Natural killer cell (primary cell): Measurements from ENCODE around the gene C12orf50. TPM values are rescaled to one million over a fixed set of nuclear protein-coding genes. Genes with fewer than 3 reads are reported as not detected.

ENCODE experiments used
- ATAC-seq, 3 donors: fragments of 150-1000 bp in 2 of 3; fragments of 200-7000 bp in 1 of 3; cut with Tn5 transposase; 1 replicate in 1 of 3; 2 replicates in 2 of 3; pipeline ENCODE4 v1.10.0; 2021; ENCODE audit warnings: mild to moderate bottlenecking in 2 of 3, moderate library complexity in 2 of 3
- DNase-seq, 2 donors: peaks; one replicate each; pipeline versions ENCODE4 v3.0.0 to v3.0.0-alpha.2; 2013 to 2021; ENCODE audit warnings: mixed read lengths in 1 of 2
- H3K27ac ChIP-seq: one replicate; pipeline ENCODE4 v1.5.1; 2013; ENCODE audit warnings: mild to moderate bottlenecking, low read length
- H3K27me3 ChIP-seq: one replicate; pipeline ENCODE4 v1.6.1; 2013; ENCODE audit warnings: low read length; ENCODE audit not compliant: control insufficient read depth, insufficient read depth
- H3K36me3 ChIP-seq: one replicate; pipeline ENCODE4 v1.6.1; 2013; ENCODE audit warnings: low read length; ENCODE audit not compliant: control insufficient read depth, insufficient read depth
- H3K4me1 ChIP-seq: one replicate; pipeline ENCODE4 v1.6.1; 2013; ENCODE audit warnings: low read length; ENCODE audit not compliant: control insufficient read depth, insufficient read depth
- H3K4me3 ChIP-seq: one replicate; pipeline ENCODE4 v1.5.1; 2013; ENCODE audit warnings: low read length
- H3K9me3 ChIP-seq: one replicate; pipeline ENCODE4 v1.6.1; 2013; ENCODE audit warnings: low read length; ENCODE audit not compliant: control insufficient read depth, insufficient read depth
- H3K27ac Mint-ChIP-seq, 2 donors: one replicate each; pipeline ENCODE4 v1.8.0; 2022; ENCODE audit warnings: mild to moderate bottlenecking in 2 of 2, mixed read lengths in 2 of 2, moderate library complexity in 1 of 2
- H3K27me3 Mint-ChIP-seq, 2 donors: one replicate each; pipeline ENCODE4 v1.8.0; 2022; ENCODE audit warnings: low read depth in 2 of 2, mixed read lengths in 2 of 2
- H3K36me3 Mint-ChIP-seq: one replicate; pipeline ENCODE4 v1.8.0; 2022; ENCODE audit warnings: mixed read lengths
- H3K4me1 Mint-ChIP-seq, 2 donors: one replicate each; pipeline ENCODE4 v1.8.0; 2022; ENCODE audit warnings: mixed read lengths in 2 of 2
- H3K4me3 Mint-ChIP-seq: one replicate; pipeline ENCODE4 v1.8.0; 2022; ENCODE audit warnings: mild to moderate bottlenecking, moderate library complexity, mixed read lengths
- H3K9me3 Mint-ChIP-seq, 2 donors: one replicate each; pipeline ENCODE4 v1.8.0; 2022; ENCODE audit warnings: mixed read lengths in 2 of 2
- WGBS: methylation state at CpG from one replicate; pipeline ENCODE4 v1.1.7; 2013; ENCODE audit warnings: missing lambda C conversion rate; ENCODE audit not compliant: insufficient coverage; 5-methylcytosine and 5-hydroxymethylcytosine counted together
- intact Hi-C: fragments of 100-400 bp; cut with micrococcal nuclease; formaldehyde crosslinking; loops from one replicate; pipeline ENCODE4 v1.14.2; 2022
- total RNA-seq, 4 donors: library from RNA; stranded (reverse); fragments of 120-200 nt in 1 of 4; gene quantifications; one replicate each; pipeline versions ENCODE4 v1.2.3 to v1.2.4, GENCODE V29; 2013 to 2022
- TF ChIP-seq, protein P1 (sequence below): fragments of 200-600 bp; IDR thresholded peaks from one replicate; pipeline ENCODE4 v1.8.0; 2022; ENCODE audit warnings: antibody characterized with exemption

The C12orf50 gene
- total RNA-seq, 3 donors from 2014 or later (not counting 1 experiment from before 2014, with no cell fraction given): 0.18 TPM; not detected in 2

DNA sequence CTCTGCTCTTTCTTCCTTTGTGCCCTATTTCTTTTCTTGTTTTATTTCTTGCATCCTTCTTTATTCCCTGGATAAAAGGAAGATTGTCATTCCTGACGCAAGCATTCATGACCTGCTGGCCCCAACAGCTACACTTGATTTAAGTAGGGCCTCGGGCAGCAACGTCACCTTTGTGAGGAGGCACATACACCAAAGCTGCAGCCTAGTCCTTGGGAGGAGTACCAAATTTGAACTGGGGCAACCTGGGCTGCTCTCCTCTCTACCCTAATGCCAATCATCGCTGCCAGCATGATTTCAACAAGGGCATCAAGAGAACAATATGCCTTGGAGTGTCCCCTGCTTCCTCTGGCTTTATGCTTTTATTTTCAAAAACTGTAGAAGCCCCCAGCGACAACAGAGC is 76.4 kb downstream of the C12orf50 start:
- peaks cover 0 to 3% of the 10 kb centered on the region in 2 donors for H3K9me3 Mint-ChIP-seq
- Histone ChIP-seq H3K4me1 (no peaks in the 10 kb centered on the region), H3K27me3 (no peaks in the 10 kb centered on the region), H3K27ac (no peak overlapping the region), H3K4me3 (no peak overlapping the region), H3K36me3 (no peaks in the 10 kb centered on the region), H3K9me3 (no peaks in the 10 kb centered on the region)
- DNase-seq (no peak), ATAC-seq (no peak)
- H3K4me1 Mint-ChIP-seq: no peaks in the 10 kb centered on the region
- 82% methylated on average over 5 of the region's 5 CpGs for WGBS
- TF ChIP-seq, protein P1, sequence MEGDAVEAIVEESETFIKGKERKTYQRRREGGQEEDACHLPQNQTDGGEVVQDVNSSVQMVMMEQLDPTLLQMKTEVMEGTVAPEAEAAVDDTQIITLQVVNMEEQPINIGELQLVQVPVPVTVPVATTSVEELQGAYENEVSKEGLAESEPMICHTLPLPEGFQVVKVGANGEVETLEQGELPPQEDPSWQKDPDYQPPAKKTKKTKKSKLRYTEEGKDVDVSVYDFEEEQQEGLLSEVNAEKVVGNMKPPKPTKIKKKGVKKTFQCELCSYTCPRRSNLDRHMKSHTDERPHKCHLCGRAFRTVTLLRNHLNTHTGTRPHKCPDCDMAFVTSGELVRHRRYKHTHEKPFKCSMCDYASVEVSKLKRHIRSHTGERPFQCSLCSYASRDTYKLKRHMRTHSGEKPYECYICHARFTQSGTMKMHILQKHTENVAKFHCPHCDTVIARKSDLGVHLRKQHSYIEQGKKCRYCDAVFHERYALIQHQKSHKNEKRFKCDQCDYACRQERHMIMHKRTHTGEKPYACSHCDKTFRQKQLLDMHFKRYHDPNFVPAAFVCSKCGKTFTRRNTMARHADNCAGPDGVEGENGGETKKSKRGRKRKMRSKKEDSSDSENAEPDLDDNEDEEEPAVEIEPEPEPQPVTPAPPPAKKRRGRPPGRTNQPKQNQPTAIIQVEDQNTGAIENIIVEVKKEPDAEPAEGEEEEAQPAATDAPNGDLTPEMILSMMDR: no peak
- intact Hi-C loops: no loop called here
- no peak overlapping the region for H3K27ac Mint-ChIP-seq
- no peaks in the 10 kb centered on the region for H3K27me3 Mint-ChIP-seq
- H3K36me3 Mint-ChIP-seq: no peaks in the 10 kb centered on the region
- H3K4me3 Mint-ChIP-seq: no peak overlapping the region

DNA sequence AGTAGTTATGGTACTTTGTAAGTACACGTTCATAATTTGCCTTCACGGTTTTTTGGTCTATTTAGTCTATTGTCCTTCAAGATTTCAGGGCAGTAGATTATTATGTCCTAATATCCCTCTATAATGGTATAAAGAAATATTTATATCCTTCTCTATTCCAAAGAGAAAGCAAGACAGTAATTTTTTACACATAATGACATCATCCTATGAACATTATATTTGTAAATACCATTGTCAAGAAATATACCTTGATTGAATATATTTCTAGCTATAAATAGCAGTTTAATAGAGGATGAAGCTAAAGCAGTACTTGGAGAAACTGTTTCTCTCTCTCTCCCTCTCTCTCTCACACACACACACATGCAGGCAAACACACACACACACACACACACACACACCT is 77.0 kb downstream of the C12orf50 start:
- H3K36me3 ChIP-seq: no peaks in the 10 kb centered on the region
- intact Hi-C loops: no loop called here
- H3K27ac ChIP-seq: no peak overlapping the region
- no peak overlapping the region for H3K27ac Mint-ChIP-seq
- WGBS: no CpG with 5 or more reads among the region's 2 CpGs
- DNase-seq: no peak
- H3K4me1 Mint-ChIP-seq: no peaks in the 10 kb centered on the region
- no peak for ATAC-seq
- peaks cover 0 to 3% of the 10 kb centered on the region in 2 donors for H3K9me3 Mint-ChIP-seq
- no peaks in the 10 kb centered on the region for H3K27me3 ChIP-seq
- TF ChIP-seq, protein P1: no peak
- no peaks in the 10 kb centered on the region for H3K9me3 ChIP-seq
- no peaks in the 10 kb centered on the region for H3K27me3 Mint-ChIP-seq
- no peaks in the 10 kb centered on the region for H3K4me1 ChIP-seq
- H3K4me3 ChIP-seq: no peak overlapping the region
- no peak overlapping the region for H3K4me3 Mint-ChIP-seq
- no peaks in the 10 kb centered on the region for H3K36me3 Mint-ChIP-seq

DNA sequence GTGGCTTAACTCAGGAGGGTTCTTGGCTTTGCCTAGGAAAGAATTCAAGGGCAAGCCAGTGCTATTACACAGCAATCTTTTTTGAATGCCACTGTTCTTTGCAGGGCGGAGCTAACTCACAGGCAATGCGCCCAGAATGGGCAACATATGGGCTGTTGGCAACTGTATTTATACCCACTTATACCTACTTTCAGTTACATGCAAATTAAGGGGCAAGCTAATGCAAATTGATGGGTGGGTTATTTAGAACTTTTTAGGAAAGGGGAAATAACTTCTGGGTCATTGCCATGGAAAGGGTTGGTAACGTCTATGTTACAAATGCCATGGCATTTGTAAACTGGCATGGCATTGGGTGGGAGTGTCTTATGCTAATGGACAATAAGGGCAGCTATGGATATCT is 85.4 kb downstream of the C12orf50 start:
- Histone ChIP-seq H3K27ac (no peak overlapping the region), H3K4me1 (no peaks in the 10 kb centered on the region), H3K36me3 (no peaks in the 10 kb centered on the region), H3K27me3 (no peaks in the 10 kb centered on the region), H3K4me3 (no peak overlapping the region), H3K9me3 (no peaks in the 10 kb centered on the region)
- Mint-ChIP-seq H3K36me3 (no peaks in the 10 kb centered on the region), H3K27me3 (no peaks in the 10 kb centered on the region), H3K27ac (no peak overlapping the region), H3K4me3 (no peak overlapping the region), H3K4me1 (no peaks in the 10 kb centered on the region), H3K9me3 (peaks cover 7 to 8% of the 10 kb centered on the region in 2 donors)
- ATAC-seq: no peak
- WGBS: 93% methylated on average over 3 of the region's 3 CpGs
- intact Hi-C loops: no loop called here
- TF ChIP-seq, protein P1: no peak
- DNase-seq: no peak

DNA sequence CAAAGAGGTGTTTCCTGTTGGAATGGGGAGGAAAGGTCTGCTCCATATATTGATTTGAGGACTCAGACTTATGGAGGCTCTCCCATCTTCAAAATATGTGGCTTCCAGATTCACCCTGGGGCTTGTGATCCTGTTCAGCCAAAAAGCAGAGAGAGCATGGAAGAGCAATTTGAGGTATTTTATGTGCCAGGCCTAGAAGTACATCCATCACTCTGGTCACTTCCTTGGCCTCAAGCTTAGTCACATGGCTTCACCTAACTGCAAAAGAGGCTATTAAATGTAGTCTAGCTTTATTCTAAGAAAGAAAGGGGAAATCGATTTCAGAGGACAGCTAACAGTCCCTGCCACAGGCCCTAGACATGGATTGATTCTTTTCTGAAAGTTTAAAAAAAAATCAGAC is 86.2 kb downstream of the C12orf50 start:
- Histone ChIP-seq H3K27me3 (no peaks in the 10 kb centered on the region), H3K4me1 (no peaks in the 10 kb centered on the region), H3K36me3 (no peaks in the 10 kb centered on the region), H3K4me3 (no peak overlapping the region), H3K27ac (no peak overlapping the region), H3K9me3 (no peaks in the 10 kb centered on the region)
- H3K4me1 Mint-ChIP-seq: no peaks in the 10 kb centered on the region
- no peaks in the 10 kb centered on the region for H3K27me3 Mint-ChIP-seq
- no peak overlapping the region for H3K27ac Mint-ChIP-seq
- ATAC-seq: no peak
- H3K9me3 Mint-ChIP-seq: peaks cover 7 to 8% of the 10 kb centered on the region in 2 donors
- 27% methylated on average over 1 of the region's 1 CpG for WGBS
- no peak overlapping the region for H3K4me3 Mint-ChIP-seq
- H3K36me3 Mint-ChIP-seq: no peaks in the 10 kb centered on the region
- DNase-seq: no peak
- intact Hi-C loops: no loop called here
- TF ChIP-seq, protein P1: no peak
